MCF 10A (cell line): ENCODE results near the gene C1GALT1C1. TPM values are rescaled to one million over a fixed set of nuclear protein-coding genes. Genes with fewer than 3 reads are reported as not detected.
A peak's percentile ranks its signal among the peaks of the same experiment; 100 is the strongest.

ENCODE experiments used
- BruUV-seq: library from RNA; stranded (reverse); fragments of 400-500 nt; replicated peaks from 2 replicates; lab custom pipeline; 2021; lab: Mats Ljungman, UMichigan
- CTCF ChIA-PET: fragments of 300-600 bp; sonication (Branson Sonifier 250); formaldehyde crosslinking; extraction: SDS; loops from one replicate; lab custom pipeline; 2021; ENCODE audit warnings: antibody characterized with exemption, inconsistent platforms; lab: Yijun Ruan, JAX
- POLR2A ChIA-PET: fragments of 300-600, 350-650 bp; sonication (Branson Sonifier 250); formaldehyde crosslinking; extraction: SDS; loops from one replicate; lab custom pipeline; 2020; ENCODE audit warnings: antibody characterized with exemption, inconsistent platforms; lab: Yijun Ruan, JAX
- DNase-seq: peaks from one replicate; pipeline ENCODE4 v3.0.0-alpha.2; 2018; ENCODE audit not compliant: unreplicated experiment
- H3K27ac Mint-ChIP-seq: one replicate; pipeline ENCODE4 v1.8.0; 2022; ENCODE audit warnings: mild to moderate bottlenecking, low read depth, mixed read lengths; ENCODE audit not compliant: unreplicated experiment
- H3K27me3 Mint-ChIP-seq: one replicate; pipeline ENCODE4 v1.8.0; 2022; ENCODE audit warnings: mixed read lengths; ENCODE audit not compliant: insufficient read depth, unreplicated experiment
- H3K36me3 Mint-ChIP-seq: one replicate; pipeline ENCODE4 v1.8.0; 2022; ENCODE audit warnings: mild to moderate bottlenecking, moderate library complexity, mixed read lengths; ENCODE audit not compliant: insufficient read depth, unreplicated experiment
- H3K4me1 Mint-ChIP-seq: one replicate; pipeline ENCODE4 v1.8.0; 2022; ENCODE audit warnings: mixed read lengths; ENCODE audit not compliant: insufficient read depth, unreplicated experiment
- H3K4me3 Mint-ChIP-seq: one replicate; pipeline ENCODE4 v1.8.0; 2022; ENCODE audit warnings: mild to moderate bottlenecking, moderate library complexity, mixed read lengths; ENCODE audit not compliant: unreplicated experiment
- H3K9me3 Mint-ChIP-seq: one replicate; pipeline ENCODE4 v1.8.0; 2022; ENCODE audit warnings: mixed read lengths; ENCODE audit not compliant: unreplicated experiment
- CTCF ChIP-seq: fragments of 200-600 bp; IDR thresholded peaks from one replicate; pipeline ENCODE4 v1.8.0; 2022; ENCODE audit warnings: antibody characterized with exemption, mild to moderate bottlenecking; ENCODE audit not compliant: unreplicated experiment
- intact Hi-C: fragments of 100-400 bp; cut with micrococcal nuclease; formaldehyde crosslinking; loops from 2 replicates; pipeline ENCODE4 v1.14.1; 2022
- total RNA-seq: library from RNA; stranded (reverse); gene quantifications from 2 replicates; pipeline ENCODE4 v1.2.3, GENCODE V29; 2022

C1GALT1C1 gene
- total RNA-seq, 1 experiment from 2014 or later: 6.3 TPM

DNA sequence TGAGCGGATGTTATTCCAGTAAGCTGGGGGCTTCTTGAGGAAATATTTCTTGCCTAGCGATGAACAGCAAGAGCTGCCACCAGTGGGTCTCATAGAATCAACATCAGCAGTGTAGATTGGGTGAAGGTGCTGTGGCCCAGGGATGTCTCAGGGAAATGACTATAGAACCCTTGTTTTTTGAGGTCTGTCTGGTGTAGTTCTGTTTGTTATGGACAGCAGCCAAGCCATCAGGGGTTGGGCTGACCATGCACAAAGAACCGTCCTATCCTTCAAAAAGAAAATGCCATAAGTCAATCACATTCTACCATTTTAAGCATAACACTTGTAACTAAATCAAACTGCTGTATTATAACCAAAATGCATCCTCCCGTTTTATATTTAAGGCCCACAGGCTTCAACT, 17.3 kb upstream of the C1GALT1C1 start:
- BruUV-seq: no TSS peak
- Mint-ChIP-seq H3K4me1 (peaks cover 5% of the 10 kb centered on the region), H3K27me3 (peaks cover 16% of the 10 kb centered on the region), H3K36me3 (no peaks in the 10 kb centered on the region), H3K9me3 (peaks cover 8% of the 10 kb centered on the region), H3K27ac (no peak overlapping the region), H3K4me3 (no peak overlapping the region)
- intact Hi-C loops: no loop called here
- POLR2A ChIA-PET: no interaction called here
- DNase-seq: peak; percentile 46
- CTCF ChIA-PET: interaction anchor here (1.2 kb wide), 1 partner anchor 133 kb away, joined by 5 read pairs; no protein-coding TSS in a partner anchor
- TF ChIP-seq CTCF: no peak

GRCh38 chrX:120642871-120643270, 13.0 kb upstream of the C1GALT1C1 start:
- Mint-ChIP-seq H3K27ac (no peak overlapping the region), H3K4me1 (peaks cover 5% of the 10 kb centered on the region)
- no TSS peak for BruUV-seq

DNA sequence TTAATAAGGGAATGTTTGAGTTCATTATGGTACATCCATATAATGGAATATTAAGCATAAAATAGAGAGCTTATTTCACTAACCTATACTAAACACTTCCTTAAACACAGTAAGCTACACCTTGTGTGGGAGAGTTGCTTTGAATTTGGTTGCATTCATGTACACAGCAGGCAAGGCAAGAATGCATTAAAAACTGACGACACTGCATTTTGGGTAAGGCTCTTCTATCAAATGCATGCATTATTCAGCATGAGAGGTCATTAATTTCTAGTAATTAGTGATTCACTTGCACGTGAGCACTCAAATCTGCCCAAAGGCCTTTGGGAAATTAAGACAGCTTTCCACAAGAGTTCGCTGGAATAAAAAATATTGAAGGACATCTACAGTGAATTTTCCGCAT, 8.8 kb upstream of the C1GALT1C1 start:
- intact Hi-C loops: no loop called here
- Mint-ChIP-seq H3K4me3 (no peak overlapping the region), H3K9me3 (peaks cover 8% of the 10 kb centered on the region), H3K27me3 (no peaks in the 10 kb centered on the region), H3K4me1 (no peaks in the 10 kb centered on the region), H3K27ac (no peak overlapping the region), H3K36me3 (no peaks in the 10 kb centered on the region)
- BruUV-seq: no TSS peak
- ChIA-PET CTCF (interaction anchor here (0.6 to 0.8 kb wide), 3 partner anchors 25 to 60 kb away, joined by 3 to 4 read pairs (median 3); partner anchors contain the start of gene MCTS1), POLR2A (no interaction called here)
- TF ChIP-seq CTCF: no peak
- DNase-seq: no peak

More at GRCh38 chrX:120642871-120643270, 13.0 kb upstream of the C1GALT1C1 start:
- CTCF ChIA-PET: no interaction called here
- DNase-seq: no peak
- H3K9me3 Mint-ChIP-seq: peaks cover 8% of the 10 kb centered on the region
- no peak for TF ChIP-seq CTCF
- H3K4me3 Mint-ChIP-seq: no peak overlapping the region
- H3K36me3 Mint-ChIP-seq: no peaks in the 10 kb centered on the region
- POLR2A ChIA-PET: no interaction called here
- H3K27me3 Mint-ChIP-seq: peaks cover 16% of the 10 kb centered on the region
- intact Hi-C loops: no loop called here

DNA sequence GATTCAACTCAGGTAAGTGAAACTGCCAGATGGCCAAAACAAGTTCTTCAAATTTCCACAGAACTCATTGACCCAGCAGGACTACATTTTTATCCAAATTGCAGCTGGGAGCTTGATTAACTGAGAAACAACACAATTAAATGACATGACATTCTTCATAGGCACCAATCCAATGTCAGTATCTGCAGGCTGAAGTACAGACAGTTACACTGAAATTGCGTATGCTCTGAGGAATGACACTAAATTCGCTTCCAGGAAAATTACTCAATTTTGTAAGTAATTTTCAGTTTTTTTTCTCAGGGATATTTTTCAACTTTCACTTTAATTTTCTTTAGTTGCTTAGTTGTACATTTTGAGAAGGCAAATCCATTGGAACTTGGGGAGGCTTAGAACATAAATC, 4.5 kb downstream of the C1GALT1C1 start:
- intact Hi-C loops: no loop called here
- ChIA-PET CTCF (no interaction called here), POLR2A (interaction anchor here (0.9 to 2.9 kb wide), 3 partner anchors 11 to 65 kb away, joined by 3 to 7 read pairs (median 4); partner anchors contain the start of gene CUL4B)
- Mint-ChIP-seq H3K36me3 (peaks cover 7% of the 10 kb centered on the region), H3K27ac (no peak overlapping the region), H3K4me3 (no peak overlapping the region), H3K4me1 (no peaks in the 10 kb centered on the region), H3K27me3 (peaks cover 12% of the 10 kb centered on the region), H3K9me3 (no peaks in the 10 kb centered on the region)
- DNase-seq: peak; percentile 45
- TF ChIP-seq CTCF: no peak
- no TSS peak for BruUV-seq
